Inflammatory macrophage treated with lipopolysaccharide for 4 hours (primary cell): ENCODE measurements around the gene CHRNG.

ENCODE experiments used
- DNase-seq: peaks from one replicate; pipeline ENCODE4 v3.0.0-alpha.2; 2020

CHRNG gene, protein sequence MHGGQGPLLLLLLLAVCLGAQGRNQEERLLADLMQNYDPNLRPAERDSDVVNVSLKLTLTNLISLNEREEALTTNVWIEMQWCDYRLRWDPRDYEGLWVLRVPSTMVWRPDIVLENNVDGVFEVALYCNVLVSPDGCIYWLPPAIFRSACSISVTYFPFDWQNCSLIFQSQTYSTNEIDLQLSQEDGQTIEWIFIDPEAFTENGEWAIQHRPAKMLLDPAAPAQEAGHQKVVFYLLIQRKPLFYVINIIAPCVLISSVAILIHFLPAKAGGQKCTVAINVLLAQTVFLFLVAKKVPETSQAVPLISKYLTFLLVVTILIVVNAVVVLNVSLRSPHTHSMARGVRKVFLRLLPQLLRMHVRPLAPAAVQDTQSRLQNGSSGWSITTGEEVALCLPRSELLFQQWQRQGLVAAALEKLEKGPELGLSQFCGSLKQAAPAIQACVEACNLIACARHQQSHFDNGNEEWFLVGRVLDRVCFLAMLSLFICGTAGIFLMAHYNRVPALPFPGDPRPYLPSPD

DNA sequence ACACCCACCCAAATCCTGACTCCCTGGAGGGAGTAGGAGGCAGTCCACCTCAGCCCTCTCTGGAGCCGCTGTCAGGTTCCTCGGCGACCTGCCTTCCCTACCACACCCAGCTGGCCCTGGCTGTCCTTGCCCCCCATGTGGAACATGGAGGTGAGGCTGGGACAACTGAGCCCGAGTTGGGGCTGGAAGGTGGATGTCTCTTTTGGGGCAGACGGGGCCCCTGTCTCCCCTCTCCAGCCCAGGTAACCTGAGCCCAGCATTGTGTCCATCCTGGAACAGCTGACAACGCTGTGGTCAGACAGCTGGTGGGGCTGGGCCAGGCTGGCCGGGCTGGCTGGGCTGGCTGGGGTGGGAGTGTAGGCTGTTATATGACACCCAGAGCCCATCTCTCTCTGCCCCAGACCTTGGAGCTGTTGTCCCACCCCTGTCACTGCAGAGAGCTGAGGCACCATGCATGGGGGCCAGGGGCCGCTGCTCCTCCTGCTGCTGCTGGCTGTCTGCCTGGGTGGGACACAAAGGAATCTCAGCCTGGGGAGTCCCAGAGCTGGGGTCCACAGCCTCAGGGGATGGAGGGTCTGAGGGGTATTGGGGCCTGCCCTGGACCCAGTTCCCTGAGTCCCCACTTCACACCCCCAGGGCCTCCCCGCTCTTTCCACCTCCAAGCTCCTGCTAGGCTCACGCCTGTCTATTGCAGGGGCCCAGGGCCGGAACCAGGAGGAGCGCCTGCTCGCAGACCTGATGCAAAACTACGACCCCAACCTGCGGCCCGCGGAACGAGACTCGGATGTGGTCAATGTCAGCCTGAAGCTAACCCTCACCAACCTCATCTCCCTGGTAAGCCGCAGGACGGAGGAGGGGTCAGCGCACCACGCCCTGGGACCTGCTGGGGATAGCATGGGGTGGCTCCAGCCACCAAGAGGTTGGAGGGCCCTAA, at the start of gene CHRNG:
Gene CHRNG, plus strand, starts transcription at position 395 of the 934 bp plus-strand sequence. Its CDS starts 56 bp downstream, at position 451.
- DNase-seq, result no peak

DNA sequence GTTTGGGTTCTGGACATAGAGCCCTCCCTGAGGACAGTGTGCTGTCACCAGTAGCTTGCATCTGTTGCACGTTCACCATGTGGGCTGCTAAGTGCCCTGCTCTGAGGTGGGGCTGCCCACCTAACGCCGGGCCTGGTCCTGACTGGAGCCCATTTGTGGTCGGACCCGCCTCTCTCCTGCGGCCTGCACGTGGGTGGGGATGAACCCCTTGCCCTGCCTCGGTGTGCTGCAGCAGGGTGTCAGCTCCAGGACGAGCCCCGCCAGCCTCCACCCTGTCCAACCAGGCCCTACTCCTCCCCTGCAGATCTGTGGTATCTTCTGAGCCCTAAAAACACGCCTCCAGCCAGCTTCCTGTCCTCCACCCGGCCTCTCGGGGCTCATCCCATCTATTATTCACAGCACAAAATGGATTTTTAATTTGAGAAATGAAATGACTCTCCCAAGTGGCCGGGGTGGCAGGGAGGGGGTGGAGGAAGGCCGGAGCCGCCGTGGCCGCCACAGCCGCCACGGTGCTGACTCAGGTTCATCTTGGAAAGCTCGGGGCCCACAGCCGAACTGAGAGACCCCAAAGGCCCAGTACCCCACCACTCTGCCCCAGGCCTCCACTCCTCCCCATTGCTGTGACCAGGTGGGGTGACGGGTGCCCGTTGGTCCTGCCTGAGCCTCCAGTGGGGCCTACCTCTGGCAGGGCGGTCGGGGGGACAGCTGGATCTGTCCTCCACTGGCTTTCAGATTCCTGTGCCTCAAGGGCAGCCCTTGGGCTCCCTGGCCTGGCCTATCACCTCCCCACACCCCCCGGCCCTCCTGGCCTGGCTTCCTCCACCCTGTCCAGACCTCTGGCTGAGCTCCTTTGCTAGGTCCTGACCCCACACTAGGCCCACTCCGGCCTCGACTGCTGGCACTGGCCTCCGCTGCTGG, 49.0 kb upstream of the CHRNG start:
- DNase-seq, result no peak

DNA sequence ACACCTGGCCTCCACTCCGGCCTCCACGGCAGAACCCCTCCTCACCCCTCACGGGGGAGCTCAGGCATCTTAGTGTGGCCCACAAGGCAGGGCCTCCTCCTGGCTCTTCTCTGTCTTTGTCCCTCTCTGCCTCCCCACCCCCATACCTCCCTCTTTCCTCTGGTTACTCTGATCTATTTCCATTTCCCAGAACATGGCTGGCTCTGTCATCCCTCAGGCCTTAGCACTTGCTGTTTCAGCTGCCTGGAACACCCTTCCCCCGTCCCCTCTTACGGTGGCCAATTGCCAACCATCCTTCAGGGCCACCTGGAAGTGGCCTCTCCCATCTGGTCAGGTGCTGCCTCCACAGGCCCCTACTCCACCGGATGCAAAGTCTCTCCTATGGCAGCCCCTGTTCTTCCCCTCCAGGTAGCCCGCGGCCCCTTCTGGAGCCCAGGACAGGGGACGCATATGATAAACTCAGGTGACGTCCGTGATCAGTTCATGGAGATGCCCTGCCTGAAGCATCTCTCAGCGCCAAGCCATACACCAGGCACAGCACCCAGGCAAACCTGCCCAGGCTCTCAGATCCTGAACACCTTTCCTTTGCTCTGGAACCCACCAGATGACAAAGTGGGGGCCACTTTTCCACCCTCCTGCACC, 48.2 kb upstream of the CHRNG start:
- DNase-seq, result no peak

DNA sequence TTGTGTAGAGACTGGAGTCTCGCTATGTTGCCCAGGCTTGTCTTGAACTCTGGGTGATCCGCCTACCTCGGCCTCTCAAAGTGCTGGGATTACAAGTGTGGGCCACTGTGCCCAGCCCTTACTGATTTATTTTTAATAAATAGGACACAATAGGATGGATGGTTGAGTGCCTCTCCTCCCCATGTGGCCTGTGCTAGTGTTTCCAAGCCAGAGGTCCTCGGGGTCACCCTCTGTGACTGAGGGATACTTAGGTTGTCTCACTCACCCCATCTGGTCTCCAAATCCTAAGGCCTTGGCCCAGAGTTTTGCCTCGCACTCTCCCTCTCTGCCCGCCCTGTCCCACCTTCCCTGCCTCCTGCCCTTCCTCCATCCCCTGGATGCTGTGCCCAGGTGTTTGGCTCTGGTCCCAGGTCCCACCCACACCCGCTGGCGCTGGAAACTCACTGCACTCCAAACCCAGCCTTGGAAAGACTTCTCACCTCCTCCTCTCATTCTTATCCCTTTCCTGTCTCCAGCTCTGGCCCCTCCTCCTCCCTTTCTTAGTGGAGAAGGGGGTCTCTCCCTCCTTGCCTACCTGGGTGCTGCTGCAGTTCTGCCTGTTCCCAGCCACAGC, 47.1 kb upstream of the CHRNG start:
- no peak for DNase-seq

- DNase-seq, result no peak
Measured at GRCh38 chr2:232492963-232493700, 46.4 kb upstream of the CHRNG start.

DNA sequence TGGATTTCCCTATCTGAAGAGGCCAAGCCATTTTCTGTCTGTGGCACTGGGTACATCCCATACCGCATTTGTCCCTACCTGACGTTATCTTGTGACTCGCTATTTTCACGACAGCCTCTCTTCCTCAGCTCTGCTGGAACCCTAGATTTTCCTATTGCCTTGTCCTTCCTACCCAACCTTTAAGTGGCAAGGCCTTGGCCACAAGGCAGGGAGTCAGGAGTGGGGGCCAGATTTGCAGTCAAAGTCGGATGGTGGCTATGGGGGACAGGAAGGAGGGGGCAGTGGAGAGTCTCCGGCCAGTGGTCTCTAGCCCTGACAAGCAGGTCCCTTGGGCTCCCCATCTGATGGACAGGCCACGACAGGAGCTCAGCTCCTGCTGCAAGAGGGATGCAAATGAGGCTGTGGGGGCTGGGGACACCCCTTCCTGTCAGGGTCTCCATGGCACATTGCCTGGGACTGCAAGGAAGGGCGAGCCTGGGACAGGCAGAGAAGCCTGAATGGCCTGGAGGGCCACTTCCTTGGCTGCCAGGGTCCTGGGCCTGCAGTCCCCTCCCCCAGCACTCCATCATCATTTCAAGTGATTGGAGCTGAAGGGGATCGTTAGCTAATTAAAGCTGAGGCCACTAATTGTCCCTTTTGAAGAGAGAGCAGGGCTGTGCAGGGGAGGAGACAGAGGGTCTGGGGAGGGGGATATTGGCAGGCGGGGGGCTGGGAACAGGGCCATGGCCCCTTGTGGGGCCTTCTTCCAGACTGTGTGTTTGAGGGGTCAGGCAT, 45.6 kb upstream of the CHRNG start:
- no peak for DNase-seq

DNA sequence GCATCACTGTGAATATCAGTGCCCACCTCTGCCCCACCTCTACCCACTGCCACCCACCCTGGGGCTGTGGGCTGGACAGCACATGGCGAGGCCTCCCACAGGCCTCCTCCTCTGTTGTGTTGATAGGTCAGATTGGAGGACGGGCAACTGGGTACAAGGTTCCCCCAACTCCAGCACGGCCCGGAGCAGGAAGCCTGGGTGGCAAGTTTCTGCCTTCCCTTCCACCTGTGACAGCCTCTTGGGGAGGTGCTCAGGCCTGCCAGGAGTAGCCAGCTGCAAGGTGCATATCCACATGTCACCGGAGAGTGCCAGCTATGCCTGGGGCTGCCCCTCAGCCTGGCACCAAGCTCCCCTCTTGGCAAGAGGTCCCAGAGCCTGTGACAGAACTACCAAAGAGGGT, 45.0 kb upstream of the CHRNG start:
- no peak for DNase-seq

DNA sequence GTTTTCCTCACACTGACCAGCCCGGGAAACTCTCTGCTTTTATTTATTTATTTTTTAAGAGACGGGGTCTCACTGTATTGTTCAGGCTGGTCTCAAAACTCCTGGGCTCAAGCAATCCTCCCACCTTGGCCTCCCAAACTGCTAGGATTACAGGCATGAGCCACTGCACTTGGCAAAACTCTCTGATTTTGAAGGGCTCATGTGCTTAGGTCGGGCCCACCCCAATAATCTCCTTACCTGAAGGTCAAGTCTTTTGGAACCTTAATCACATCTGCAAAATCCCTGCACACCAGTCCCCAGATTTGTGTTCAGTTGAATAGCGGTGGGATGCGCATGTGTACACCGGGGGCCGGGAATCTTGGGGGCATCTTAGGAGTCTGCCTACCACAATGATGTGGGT, 44.2 kb upstream of the CHRNG start:
- DNase-seq, result no peak

DNA sequence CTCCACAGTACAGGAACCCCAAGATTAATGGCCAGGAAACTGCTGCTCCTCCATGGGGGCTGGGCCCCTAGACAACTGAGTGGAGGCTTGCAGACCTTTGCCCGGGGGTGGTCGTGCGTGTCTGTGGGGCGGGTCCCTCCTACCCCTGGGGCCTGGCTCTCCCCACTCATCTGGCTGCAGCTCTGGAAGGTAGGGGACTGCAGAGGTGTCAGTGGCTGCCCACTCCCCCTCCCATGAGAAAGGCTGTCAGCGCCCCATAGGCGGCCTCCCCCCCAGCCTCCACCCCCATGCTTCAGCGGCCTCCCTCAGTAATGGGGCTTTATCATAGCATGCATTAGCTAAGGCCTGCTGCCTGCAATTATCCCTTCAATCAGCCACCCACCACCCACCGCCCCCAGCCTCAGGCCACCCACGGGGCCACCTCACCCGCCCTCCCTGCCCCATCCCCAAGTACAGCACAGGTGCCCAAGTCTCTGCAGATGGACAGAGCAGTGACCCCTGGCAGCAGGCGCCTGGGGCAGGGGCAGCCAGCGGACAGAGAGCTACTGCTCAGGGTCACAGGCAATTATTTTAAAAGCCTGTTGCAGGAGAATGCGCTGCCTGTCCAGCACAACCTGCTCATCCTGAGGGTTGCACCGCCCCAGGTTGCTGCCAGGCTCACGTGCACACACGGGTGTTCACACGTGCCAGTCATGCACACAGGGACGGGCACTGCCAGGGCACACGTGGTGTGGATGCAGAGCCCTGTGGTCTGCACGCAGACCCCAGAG, 42.8 kb upstream of the CHRNG start:
- DNase-seq, result no peak

DNA sequence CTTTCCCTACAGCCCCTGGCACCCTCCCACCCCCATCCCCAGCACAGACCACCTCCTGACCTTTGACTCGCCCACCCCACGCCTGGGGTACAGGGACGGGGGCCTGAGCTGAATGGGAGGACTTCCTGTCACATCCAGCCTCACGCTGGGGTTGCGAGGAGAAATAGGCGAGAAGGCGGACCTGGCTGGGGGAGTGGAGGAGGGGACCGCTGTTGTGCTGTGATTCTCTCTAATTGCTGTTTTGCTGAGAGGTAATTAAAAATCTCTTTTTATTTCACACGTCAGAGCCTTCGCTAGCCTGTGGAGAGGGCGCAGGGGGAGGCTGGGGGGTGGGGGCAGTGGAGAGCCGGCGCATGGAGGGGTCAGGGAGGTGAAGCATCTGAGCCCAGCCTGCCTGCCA, 42.1 kb upstream of the CHRNG start:
- no peak for DNase-seq

- no peak for DNase-seq
Measured at GRCh38 chr2:232498452-232498851, 41.0 kb upstream of the CHRNG start.

- DNase-seq, result no peak
Measured at GRCh38 chr2:232501331-232501771, 38.1 kb upstream of the CHRNG start.

GRCh38 chr2:232501794-232502390, 37.6 kb upstream of the CHRNG start:
- no peak for DNase-seq

GRCh38 chr2:232502511-232502910, 37.0 kb upstream of the CHRNG start:
- no peak for DNase-seq

- DNase-seq, result peak; percentile 23
Measured at GRCh38 chr2:232502911-232503808, 36.3 kb upstream of the CHRNG start.

DNA sequence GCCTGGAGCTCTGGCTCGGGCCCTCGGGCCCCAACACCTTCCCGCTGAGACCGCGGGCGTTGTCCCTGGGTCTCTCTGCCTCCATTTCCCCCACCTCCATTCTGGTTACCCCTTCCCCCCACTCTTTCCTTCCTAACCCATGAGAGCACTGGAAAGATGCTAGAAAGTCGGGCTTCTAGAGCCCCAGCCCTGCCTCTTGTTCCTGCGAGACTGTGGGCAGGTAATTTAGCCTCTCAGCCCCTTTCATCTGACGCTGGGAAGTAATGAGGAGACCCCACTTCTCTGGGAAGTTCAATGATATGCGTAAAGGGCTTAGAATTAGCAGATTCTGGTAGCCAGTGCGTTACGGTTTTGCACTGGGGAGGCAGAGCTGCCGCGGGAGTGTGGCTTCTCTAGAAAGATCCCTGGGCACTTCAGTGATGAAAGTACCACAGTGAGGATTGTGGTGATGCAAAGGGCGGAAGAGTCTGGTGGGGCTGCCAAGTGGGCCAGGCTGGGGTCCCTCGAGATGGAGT, 35.6 kb upstream of the CHRNG start:
- DNase-seq, result no peak

- DNase-seq, result no peak
Measured at GRCh38 chr2:232504438-232504837, 35.1 kb upstream of the CHRNG start.
